Cerebellar cortex (tissue), 1 donor: ENCODE measurements around the gene PNPLA2.
A peak's percentile ranks its signal among the peaks of the same experiment; 100 is the strongest.

Experiments used
- DNase-seq: peaks from one replicate; pipeline ENCODE4 v3.0.0-alpha.2; 2015; ENCODE audit warnings: low spot score

The PNPLA2 gene

GRCh38 chr11:831118-831864 is 12.6 kb downstream of the PNPLA2 start:
- no peak for DNase-seq

- DNase-seq, result no peak
These were observed 13.3 kb downstream of the PNPLA2 start for GRCh38 chr11:831961-832528.

- no peak for DNase-seq
These were observed 13.9 kb downstream of the PNPLA2 start, which contains the start of gene CD151 for GRCh38 chr11:832529-833113. CD151 (plus strand) TSS chr11:832952; CDS start chr11:836070, 3,118 bp downstream.

- DNase-seq, result no peak
These were observed 14.5 kb downstream of the PNPLA2 start for GRCh38 chr11:833114-833791.

GRCh38 chr11:833849-834311 is 15.2 kb downstream of the PNPLA2 start:
- no peak for DNase-seq

GRCh38 chr11:834371-835316 is 15.9 kb downstream of the PNPLA2 start:
- no peak for DNase-seq

GRCh38 chr11:836274-836673 is 17.6 kb downstream of the PNPLA2 start:
- no peak for DNase-seq

GRCh38 chr11:836700-837099 is 18.0 kb downstream of the PNPLA2 start:
- DNase-seq, result no peak

- no peak for DNase-seq
These were observed 18.7 kb downstream of the PNPLA2 start for GRCh38 chr11:837189-837989.

- no peak for DNase-seq
These were observed 19.2 kb downstream of the PNPLA2 start for GRCh38 chr11:837990-838307.

- no peak for DNase-seq
These were observed 19.9 kb downstream of the PNPLA2 start for GRCh38 chr11:838441-839279.

GRCh38 chr11:839280-839623 is 20.5 kb downstream of the PNPLA2 start:
- DNase-seq, result no peak

GRCh38 chr11:839875-840617 is 21.3 kb downstream of the PNPLA2 start:
- no peak for DNase-seq

- no peak for DNase-seq
These were observed 23.3 kb downstream of the PNPLA2 start for GRCh38 chr11:841981-842369.

- DNase-seq, result peak; percentile 80
These were observed 23.8 kb downstream of the PNPLA2 start, which contains the start of the genes POLR2L and TSPAN4 for GRCh38 chr11:842370-843002. POLR2L (minus strand) TSS chr11:842529; CDS start chr11:842508, 21 bp downstream. TSPAN4 (plus strand) TSS chr11:842852; CDS start chr11:850305, 7,453 bp downstream.

- no peak for DNase-seq
These were observed 24.5 kb downstream of the PNPLA2 start for GRCh38 chr11:843086-843734.

GRCh38 chr11:843818-844692 is 25.3 kb downstream of the PNPLA2 start:
- peak; percentile 86 for DNase-seq
